HepG2 (cell line): ENCODE data around the gene CD19. TPM values are rescaled to one million over a fixed set of nuclear protein-coding genes. Genes with fewer than 3 reads are reported as not detected.

Source experiments
- ATAD3A ChIP-seq: sonication (generic); formaldehyde crosslinking; IDR thresholded peaks from 2 replicates; pipeline ENCODE4 v1.4.0; 2020; ENCODE audit warnings: missing genetic modification reagents
- FOXA1 ChIP-seq, 2 experiments: fragments of 450-650 bp in 1 of 2; sonication (generic) in 1 of 2; formaldehyde crosslinking in 1 of 2; IDR thresholded peaks; 2 replicates each; pipeline versions ENCODE4 v1.4.0 to v1.6.1; 2016 to 2020; ENCODE audit warnings: missing genetic modification reagents in 1 of 2
- HOXA3 ChIP-seq: sonication (generic); formaldehyde crosslinking; IDR thresholded peaks from 2 replicates; pipeline ENCODE4 v1.5.0; 2020; ENCODE audit warnings: missing genetic modification reagents
- KDM5B ChIP-seq: sonication (generic); formaldehyde crosslinking; IDR thresholded peaks from 2 replicates; pipeline ENCODE4 v1.4.0; 2020; ENCODE audit warnings: missing genetic modification reagents, mild to moderate bottlenecking, borderline replicate concordance
- KDM6A ChIP-seq: IDR thresholded peaks from 2 replicates; pipeline ENCODE4 v1.6.1; 2016; ENCODE audit warnings: low read depth
- MAFF ChIP-seq: IDR thresholded peaks from 2 replicates; pipeline ENCODE4 v1.6.1; 2011; ENCODE audit warnings: low read depth, low read length, improper control_type of control experiment
- MAZ ChIP-seq, 2 experiments: sonication (generic) in 1 of 2; formaldehyde crosslinking in 1 of 2; IDR thresholded peaks; 2 replicates each; pipeline versions ENCODE4 v1.5.0 to v1.6.1; 2012 to 2020; ENCODE audit warnings: low read depth in 2 of 2, mild to moderate bottlenecking in 2 of 2, borderline replicate concordance in 1 of 2, improper control_type of control experiment in 1 of 2, low read length in 1 of 2, missing genetic modification reagents in 1 of 2, moderate library complexity in 1 of 2
- MEF2D ChIP-seq: sonication (generic); formaldehyde crosslinking; IDR thresholded peaks from 2 replicates; pipeline ENCODE4 v1.5.1; 2020; ENCODE audit warnings: mild to moderate bottlenecking, missing genetic modification reagents
- MXD4 ChIP-seq: IDR thresholded peaks from 2 replicates; pipeline ENCODE4 v1.6.1; 2016; ENCODE audit warnings: mild to moderate bottlenecking, missing biosample characterization, missing genetic modification reagents
- PITX1 ChIP-seq: sonication (generic); formaldehyde crosslinking; IDR thresholded peaks from 2 replicates; pipeline ENCODE4 v1.5.1; 2020; ENCODE audit warnings: mild to moderate bottlenecking, missing genetic modification reagents
- SMAD9 ChIP-seq: sonication (generic); formaldehyde crosslinking; IDR thresholded peaks from 2 replicates; pipeline ENCODE4 v1.5.1; 2020; ENCODE audit warnings: mild to moderate bottlenecking, missing genetic modification reagents
- TFE3 ChIP-seq: IDR thresholded peaks from 2 replicates; pipeline ENCODE4 v1.6.1; 2016
- ZC3H4 ChIP-seq: sonication (generic); formaldehyde crosslinking; IDR thresholded peaks from 2 replicates; pipeline ENCODE4 v1.4.0; 2020; ENCODE audit warnings: missing genetic modification reagents, borderline replicate concordance
- ZFX ChIP-seq: sonication (generic); formaldehyde crosslinking; IDR thresholded peaks from 2 replicates; pipeline ENCODE4 v1.4.0; 2020; ENCODE audit warnings: mild to moderate bottlenecking, low read depth, missing genetic modification reagents, moderate library complexity
- ZNF562 ChIP-seq: sonication (generic); formaldehyde crosslinking; IDR thresholded peaks from 2 replicates; pipeline ENCODE4 v1.8.0; 2022; ENCODE audit warnings: missing genetic modification reagents, borderline replicate concordance
- ZNF607 ChIP-seq: sonication (generic); formaldehyde crosslinking; IDR thresholded peaks from 2 replicates; pipeline ENCODE4 v1.5.1; 2020; ENCODE audit warnings: missing genetic modification reagents, mild to moderate bottlenecking, borderline replicate concordance
- ZNF7 ChIP-seq: IDR thresholded peaks from 2 replicates; pipeline ENCODE4 v1.6.1; 2016; ENCODE audit warnings: missing biosample characterization, missing genetic modification reagents
- ZNF790 ChIP-seq: sonication (generic); formaldehyde crosslinking; IDR thresholded peaks from 2 replicates; pipeline ENCODE4 v1.8.0; 2022; ENCODE audit warnings: missing genetic modification reagents, mild to moderate bottlenecking, borderline replicate concordance
- ZNF883 ChIP-seq: sonication (generic); formaldehyde crosslinking; IDR thresholded peaks from 2 replicates; pipeline ENCODE4 v1.5.1; 2020; ENCODE audit warnings: mild to moderate bottlenecking, missing genetic modification reagents; ENCODE audit errors: not compliant biosample characterization
- polyA plus RNA-seq, 8 experiments: library from polyadenylated mRNA; depleted of rRNA in 3 of 8; stranded (reverse) in 7 of 8; unstranded in 1 of 8; fragments of >200 nt; fragmentation: Illumina TruSeq in 4 of 8; extraction: Trizol in 4 of 8; gene quantifications; 2 replicates each; pipeline versions ENCODE4 v1.2.1 to v1.2.3, GENCODE V29; 2011 to 2016; ENCODE audit warnings: low read depth in 4 of 8, missing spikeins in 1 of 8, mixed read lengths in 1 of 8; ENCODE audit not compliant: insufficient read depth in 1 of 8
- total RNA-seq, 5 experiments: library from RNA; depleted of rRNA; stranded (reverse); fragments of >200 nt; fragmentation: Illumina TruSeq; extraction: Trizol; gene quantifications; 2 replicates each; pipeline ENCODE4 v1.2.3, GENCODE V29; 2016; ENCODE audit warnings: low read depth in 1 of 5
- TF ChIP-seq, protein P1 (sequence below): sonication (generic); formaldehyde crosslinking; IDR thresholded peaks from 2 replicates; pipeline ENCODE4 v1.4.0; 2020; ENCODE audit warnings: mild to moderate bottlenecking, missing genetic modification reagents
- TF ChIP-seq, protein P2 (sequence below): sonication (generic); formaldehyde crosslinking; conservative IDR thresholded peaks from 2 replicates; pipeline ENCODE4 v1.4.0; 2020; ENCODE audit warnings: missing genetic modification reagents
- TF ChIP-seq, protein P3 (sequence below): sonication (generic); formaldehyde crosslinking; IDR thresholded peaks from 2 replicates; pipeline ENCODE4 v1.5.0; 2020; ENCODE audit warnings: missing genetic modification reagents

CD19 gene
- total and polyA plus RNA-seq, 2 of the 13 experiments (the other 11 are each of a cell fraction or from before 2014, with no cell fraction given), result 0.55 to 1.1 TPM

- TF ChIP-seq MAZ (IDR thresholded peaks at IDR 0.05; ENCODE audit: borderline replicate concordance, low read depth, low read length), result no peak
- TF ChIP-seq MAZ (CRISPR knock-in tag; IDR thresholded peaks at IDR 0.05; ENCODE audit: low read depth), result no peak
- TF ChIP-seq ATAD3A (CRISPR knock-in tag), result no peak
- TF ChIP-seq MAFF, result no peak
- no peak for TF ChIP-seq ZNF7 (CRISPR knock-in tag)
- peak; percentile 44; the same call in 1 of the 2 replicates for TF ChIP-seq ZFX (CRISPR knock-in tag)
- no peak for TF ChIP-seq MXD4 (CRISPR knock-in tag)
- no peak for TF ChIP-seq KDM6A (CRISPR knock-in tag)
- TF ChIP-seq TFE3, result peak; percentile 65
- no peak for TF ChIP-seq ZNF607 (CRISPR knock-in tag)
- TF ChIP-seq ZNF883 (CRISPR knock-in tag), result no peak
- no peak for TF ChIP-seq HOXA3 (CRISPR knock-in tag)
- TF ChIP-seq FOXA1 (IDR thresholded peaks at IDR 0.05), result no peak
- no peak for TF ChIP-seq FOXA1 (CRISPR knock-in tag; IDR thresholded peaks at IDR 0.05)
- TF ChIP-seq ZNF790 (CRISPR knock-in tag), result 0 out of 2 replicates have a peak, but pooled peaks have one; percentile 34
- TF ChIP-seq PITX1 (CRISPR knock-in tag), result no peak
- TF ChIP-seq, protein P1, sequence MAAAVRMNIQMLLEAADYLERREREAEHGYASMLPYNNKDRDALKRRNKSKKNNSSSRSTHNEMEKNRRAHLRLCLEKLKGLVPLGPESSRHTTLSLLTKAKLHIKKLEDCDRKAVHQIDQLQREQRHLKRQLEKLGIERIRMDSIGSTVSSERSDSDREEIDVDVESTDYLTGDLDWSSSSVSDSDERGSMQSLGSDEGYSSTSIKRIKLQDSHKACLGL, result no peak
- TF ChIP-seq MEF2D (CRISPR knock-in tag), result no peak
- no peak for TF ChIP-seq SMAD9 (CRISPR knock-in tag)
- no peak for TF ChIP-seq ZNF562 (CRISPR knock-in tag)
- TF ChIP-seq KDM5B (CRISPR knock-in tag), result no peak
- no peak for TF ChIP-seq ZC3H4 (CRISPR knock-in tag)
- TF ChIP-seq, protein P2, sequence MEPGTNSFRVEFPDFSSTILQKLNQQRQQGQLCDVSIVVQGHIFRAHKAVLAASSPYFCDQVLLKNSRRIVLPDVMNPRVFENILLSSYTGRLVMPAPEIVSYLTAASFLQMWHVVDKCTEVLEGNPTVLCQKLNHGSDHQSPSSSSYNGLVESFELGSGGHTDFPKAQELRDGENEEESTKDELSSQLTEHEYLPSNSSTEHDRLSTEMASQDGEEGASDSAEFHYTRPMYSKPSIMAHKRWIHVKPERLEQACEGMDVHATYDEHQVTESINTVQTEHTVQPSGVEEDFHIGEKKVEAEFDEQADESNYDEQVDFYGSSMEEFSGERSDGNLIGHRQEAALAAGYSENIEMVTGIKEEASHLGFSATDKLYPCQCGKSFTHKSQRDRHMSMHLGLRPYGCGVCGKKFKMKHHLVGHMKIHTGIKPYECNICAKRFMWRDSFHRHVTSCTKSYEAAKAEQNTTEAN (CRISPR knock-in tag), result no peak
- TF ChIP-seq, protein P3, sequence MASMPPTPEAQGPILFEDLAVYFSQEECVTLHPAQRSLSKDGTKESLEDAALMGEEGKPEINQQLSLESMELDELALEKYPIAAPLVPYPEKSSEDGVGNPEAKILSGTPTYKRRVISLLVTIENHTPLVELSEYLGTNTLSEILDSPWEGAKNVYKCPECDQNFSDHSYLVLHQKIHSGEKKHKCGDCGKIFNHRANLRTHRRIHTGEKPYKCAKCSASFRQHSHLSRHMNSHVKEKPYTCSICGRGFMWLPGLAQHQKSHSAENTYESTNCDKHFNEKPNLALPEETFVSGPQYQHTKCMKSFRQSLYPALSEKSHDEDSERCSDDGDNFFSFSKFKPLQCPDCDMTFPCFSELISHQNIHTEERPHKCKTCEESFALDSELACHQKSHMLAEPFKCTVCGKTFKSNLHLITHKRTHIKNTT (CRISPR knock-in tag), result no peak
These were observed 4.0 kb upstream of the CD19 start (continued) for GRCh38 chr16:28927815-28928214.
